Activated CD8-positive, alpha-beta memory T cell treated with anti-CD3 and anti-CD28 coated beads for 1 hour (primary cell): Measurements from ENCODE around the gene SLC35D3.
"Not testable (repeated sequence)": the region's sequence is repeated elsewhere in the genome, so short reads cannot be mapped to it uniquely, and the experiment has no call there.

ENCODE experiments used
- DNase-seq, 2 donors: peaks; one replicate each; pipeline ENCODE4 v3.0.0-alpha.2; 2020; ENCODE audit warnings: low read depth in 1 of 2; ENCODE audit errors: extremely low read depth in 1 of 2

The SLC35D3 gene

DNA sequence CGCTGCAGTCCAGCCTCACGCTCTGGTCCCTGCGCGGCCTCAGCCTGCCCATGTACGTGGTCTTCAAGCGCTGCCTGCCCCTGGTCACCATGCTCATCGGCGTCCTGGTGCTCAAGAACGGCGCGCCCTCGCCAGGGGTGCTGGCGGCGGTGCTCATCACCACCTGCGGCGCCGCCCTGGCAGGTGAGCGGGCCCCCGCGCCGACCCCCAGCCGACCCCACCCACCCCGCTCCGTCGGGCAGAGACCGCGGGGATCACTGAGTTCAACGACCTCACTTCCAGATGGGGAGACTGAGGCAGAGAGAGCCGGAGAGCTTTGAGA is 545 bp downstream of the SLC35D3 start:
- no peak for DNase-seq

- DNase-seq = no peak
Observed at GRCh38 chr6:136923116-136923953, 1.2 kb downstream of the SLC35D3 start.

GRCh38 chr6:136923954-136924673 is 2.0 kb downstream of the SLC35D3 start:
- no peak for DNase-seq

GRCh38 chr6:136926383-136926782 is 4.3 kb downstream of the SLC35D3 start:
- DNase-seq = no peak

GRCh38 chr6:136927292-136927691 is 5.2 kb downstream of the SLC35D3 start:
- no peak for DNase-seq

- no peak for DNase-seq
Observed at GRCh38 chr6:136930528-136930927, 8.4 kb downstream of the SLC35D3 start.

GRCh38 chr6:136932599-136932998 is 10.5 kb downstream of the SLC35D3 start:
- DNase-seq = no peak

DNA sequence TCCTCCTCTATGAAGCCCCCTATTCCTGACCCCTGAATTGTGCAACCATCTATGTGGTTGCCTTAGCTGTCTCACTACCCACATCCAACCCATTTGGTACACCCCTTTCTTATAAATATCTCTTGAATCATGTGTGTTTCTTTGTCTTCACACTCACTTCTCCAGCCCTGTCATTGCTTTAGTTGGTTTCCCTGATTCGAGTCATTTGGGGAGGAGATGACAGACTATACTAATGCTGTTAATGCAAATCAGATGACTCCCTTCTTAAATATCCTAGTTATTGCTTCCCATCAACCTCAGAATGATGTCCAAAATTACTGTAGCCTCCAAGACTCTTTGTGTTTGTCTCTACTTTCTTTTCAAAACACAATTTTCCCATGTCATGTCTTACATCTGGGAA is 23.0 kb downstream of the SLC35D3 start:
- DNase-seq = no peak

GRCh38 chr6:136945711-136946121 is 23.6 kb downstream of the SLC35D3 start:
- DNase-seq = no peak

GRCh38 chr6:136947037-136947436 is 24.9 kb downstream of the SLC35D3 start:
- DNase-seq = no peak

- not testable (repeated sequence) for DNase-seq
Observed at GRCh38 chr6:136949957-136950356, 27.9 kb downstream of the SLC35D3 start.

DNA sequence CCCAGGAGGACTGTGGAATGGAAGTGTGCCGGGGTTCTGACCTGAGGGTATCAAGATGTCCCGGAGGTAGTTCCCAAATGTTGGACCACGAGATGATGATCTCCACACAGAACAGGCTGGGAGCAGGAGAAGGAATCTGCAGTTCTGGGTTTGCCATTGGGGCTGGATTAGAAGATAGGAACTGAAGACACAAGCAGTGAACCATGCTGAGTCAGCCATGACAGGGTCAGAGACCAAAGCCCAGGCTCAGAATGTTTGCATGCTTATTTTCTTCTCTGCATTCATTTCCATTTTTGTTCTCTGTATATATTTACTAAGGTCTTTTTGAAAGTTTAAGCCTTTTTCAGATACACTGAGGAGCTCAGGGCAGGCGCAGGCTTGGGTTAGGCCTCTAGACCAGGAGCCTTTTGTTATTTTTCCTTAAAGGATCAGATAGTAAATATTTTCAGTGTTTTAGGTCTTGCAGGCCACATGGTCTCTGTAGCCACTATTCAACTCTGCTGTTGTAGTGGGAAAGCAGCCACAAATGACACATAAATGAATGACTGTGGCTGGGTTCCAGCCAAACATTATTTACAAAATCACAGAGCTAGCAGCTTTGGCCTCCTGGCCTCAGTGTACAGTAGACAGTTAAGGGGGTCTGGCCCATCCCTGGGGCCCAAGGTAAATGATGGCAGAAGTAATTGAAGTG is 28.5 kb downstream of the SLC35D3 start:
- DNase-seq = no peak

DNA sequence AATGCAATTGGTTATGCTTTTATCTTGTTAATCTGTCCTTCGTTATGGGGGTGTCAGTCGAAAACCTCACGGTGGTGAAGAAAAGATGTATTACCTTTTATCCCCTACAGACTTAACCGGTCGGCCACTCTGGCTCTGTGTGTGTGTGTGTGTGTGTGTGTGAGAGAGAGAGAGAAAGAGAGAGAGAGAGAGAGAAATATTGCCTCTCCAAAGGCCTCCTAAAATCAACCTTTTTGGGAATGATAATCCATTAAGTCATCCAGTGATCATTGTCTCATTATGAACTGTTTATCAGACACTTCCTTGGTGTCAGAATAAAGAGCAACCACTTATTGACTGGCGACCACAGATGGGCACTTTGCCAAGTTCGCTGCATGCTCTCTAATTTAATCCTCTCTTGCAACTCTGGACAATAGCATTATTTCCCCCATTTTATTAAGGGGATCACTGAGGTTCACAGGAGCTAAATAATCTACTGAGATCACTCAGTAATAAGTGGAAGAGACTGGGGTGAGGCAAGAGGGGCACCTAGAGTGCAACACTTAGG is 30.7 kb downstream of the SLC35D3 start:
- no peak for DNase-seq

GRCh38 chr6:136955123-136955522 is 33.0 kb downstream of the SLC35D3 start:
- no peak for DNase-seq

DNA sequence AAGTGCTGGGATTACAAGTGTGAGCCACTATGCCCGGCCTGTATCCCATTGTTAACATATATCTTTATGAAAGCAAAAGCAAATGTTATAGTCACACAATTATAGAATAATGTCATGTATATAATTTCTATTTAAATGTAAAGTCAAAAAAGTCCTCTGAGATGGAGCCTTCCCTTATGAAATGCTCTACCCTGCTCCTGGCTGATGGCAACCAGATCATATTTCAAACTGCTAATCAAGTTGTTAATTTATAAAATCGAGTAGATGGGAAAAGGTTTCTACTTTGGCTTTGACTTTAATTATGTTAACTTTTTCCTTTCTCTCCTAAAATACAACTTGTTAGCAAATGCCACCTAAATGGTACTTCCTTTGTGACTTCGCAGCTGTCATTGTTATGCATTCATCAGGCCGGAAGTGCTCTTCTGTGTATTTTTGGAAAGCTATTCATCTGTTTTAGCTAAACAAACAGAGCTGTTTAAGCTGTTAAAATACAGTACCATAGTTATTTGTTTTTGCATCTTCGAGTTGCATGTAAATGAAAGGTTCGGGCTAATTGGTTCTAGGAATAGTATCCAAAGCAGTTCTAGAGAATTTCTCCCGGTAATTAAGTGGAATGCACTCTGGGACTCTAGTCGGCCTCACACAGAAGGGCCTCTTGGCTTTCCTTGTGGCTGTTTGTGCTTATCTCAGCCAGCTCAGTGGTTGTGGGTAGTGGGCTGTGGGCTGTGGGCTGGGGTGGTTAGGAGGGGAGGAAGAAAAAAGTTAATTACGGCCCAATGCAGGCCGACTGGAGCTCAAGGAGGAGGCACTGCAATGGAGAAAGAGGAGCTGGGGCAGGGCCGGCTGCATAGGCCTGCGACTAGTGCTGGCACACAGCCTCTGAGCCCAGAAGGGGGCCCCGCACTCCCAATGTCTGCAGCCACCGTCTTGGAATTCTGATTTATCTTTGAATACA is 34.8 kb downstream of the SLC35D3 start:
- no peak for DNase-seq

- DNase-seq = no peak
Observed at GRCh38 chr6:136958168-136958567, 36.1 kb downstream of the SLC35D3 start.

GRCh38 chr6:136959471-136959891 is 37.4 kb downstream of the SLC35D3 start:
- DNase-seq = no peak

- not testable (repeated sequence) for DNase-seq
Observed at GRCh38 chr6:136959935-136960334, 37.8 kb downstream of the SLC35D3 start.

GRCh38 chr6:136960781-136961180 is 38.7 kb downstream of the SLC35D3 start:
- DNase-seq = no peak

- no peak for DNase-seq
Observed at GRCh38 chr6:136961848-136962247, 39.7 kb downstream of the SLC35D3 start.
